ENCODE data around the gene OTOG.

OTOG gene

DNA sequence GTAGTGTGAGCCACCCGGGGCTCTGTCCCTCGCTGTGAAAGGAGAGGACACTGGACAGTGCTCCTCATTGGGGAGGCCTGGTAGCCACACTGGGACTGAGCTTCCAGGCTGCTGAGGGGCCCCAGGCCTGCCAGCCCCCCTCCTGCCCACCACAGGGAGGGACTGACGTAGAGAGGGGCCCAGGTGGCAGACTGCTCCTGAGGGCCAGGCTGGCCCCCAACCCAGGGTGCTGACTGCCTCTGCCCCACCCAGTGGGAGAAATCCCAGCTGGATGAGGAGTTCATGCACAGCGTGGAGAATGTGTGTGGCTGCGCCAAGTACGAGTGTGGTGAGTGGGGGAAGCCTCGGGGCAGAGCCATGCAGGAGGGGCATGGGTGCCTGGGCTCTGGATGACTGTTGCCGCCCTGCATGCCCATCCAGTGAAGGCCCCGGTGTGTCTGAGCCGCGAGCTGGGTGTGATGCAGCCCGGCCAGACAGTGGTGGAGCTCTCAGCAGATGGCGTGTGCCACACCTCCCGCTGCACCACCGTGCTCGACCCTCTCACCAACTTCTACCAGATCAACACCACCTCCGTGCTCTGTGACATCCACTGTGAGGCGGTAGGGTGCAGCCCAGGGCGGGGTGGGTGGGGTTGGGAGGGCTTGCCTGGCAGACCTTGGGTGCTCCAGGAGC is 93.6 kb downstream of the OTOG start:
- H3K4me1 Mint-ChIP-seq (ENCODE audit: low read depth): no peaks in the 10 kb centered on the region
- H3K9me3 Mint-ChIP-seq (ENCODE audit: low read depth): no peaks in the 10 kb centered on the region
- H3K27me3 Mint-ChIP-seq: no peaks in the 10 kb centered on the region
- no peak overlapping the region for H3K4me3 Mint-ChIP-seq
- no peaks in the 10 kb centered on the region for H3K36me3 Mint-ChIP-seq
- H3K27ac Mint-ChIP-seq: no peak overlapping the region

DNA sequence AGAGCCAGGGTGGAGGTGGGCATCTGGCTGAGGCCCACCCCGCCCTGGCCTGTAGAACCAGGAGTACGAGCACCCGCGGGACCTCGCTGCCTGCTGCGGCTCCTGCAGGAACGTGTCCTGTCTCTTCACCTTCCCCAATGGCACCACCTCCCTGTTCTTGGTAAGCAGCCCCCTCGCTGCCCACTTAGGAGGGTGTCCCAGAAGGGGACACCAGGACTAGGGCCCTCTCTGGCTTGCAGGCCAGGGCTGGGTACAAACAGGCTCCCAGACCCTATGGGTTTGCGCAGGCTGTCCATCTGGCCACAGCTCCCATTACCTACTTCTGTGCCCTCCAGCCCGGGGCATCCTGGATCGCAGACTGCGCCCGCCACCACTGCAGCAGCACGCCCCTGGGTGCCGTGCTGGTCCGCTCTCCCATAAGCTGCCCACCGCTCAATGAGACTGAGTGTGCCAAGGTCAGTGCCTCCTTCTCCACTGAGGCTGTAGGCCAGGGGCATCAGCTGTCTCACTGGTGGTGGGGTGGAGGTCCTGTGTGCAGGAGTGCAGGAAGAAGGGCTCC is 94.8 kb downstream of the OTOG start:
- Mint-ChIP-seq H3K9me3 (ENCODE audit: low read depth) (no peaks in the 10 kb centered on the region), H3K4me3 (no peak overlapping the region), H3K27me3 (no peaks in the 10 kb centered on the region), H3K27ac (no peak overlapping the region), H3K4me1 (ENCODE audit: low read depth) (no peaks in the 10 kb centered on the region), H3K36me3 (no peaks in the 10 kb centered on the region)

DNA sequence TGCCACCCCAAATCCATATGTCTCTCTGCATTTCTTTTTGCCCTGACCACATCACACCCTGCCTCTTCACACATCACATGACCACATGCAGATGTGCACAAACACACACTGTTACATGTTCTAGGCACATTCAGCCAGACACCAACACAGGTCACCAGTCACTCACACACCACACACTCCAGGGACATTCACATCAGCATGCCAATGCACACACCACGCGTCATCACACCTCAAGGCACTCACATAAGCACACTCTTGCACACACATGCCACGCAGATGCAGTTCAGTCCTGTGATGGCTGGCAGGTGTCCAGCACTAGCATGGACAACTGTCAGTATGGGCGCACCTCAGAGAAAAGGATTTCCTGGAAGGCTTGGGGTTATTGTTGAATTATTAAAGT is 95.3 kb downstream of the OTOG start:
- H3K4me1 Mint-ChIP-seq (ENCODE audit: low read depth): no peaks in the 10 kb centered on the region
- H3K27me3 Mint-ChIP-seq: no peaks in the 10 kb centered on the region
- no peak overlapping the region for H3K27ac Mint-ChIP-seq
- no peaks in the 10 kb centered on the region for H3K9me3 Mint-ChIP-seq (ENCODE audit: low read depth)
- no peaks in the 10 kb centered on the region for H3K36me3 Mint-ChIP-seq
- H3K4me3 Mint-ChIP-seq: no peak overlapping the region

DNA sequence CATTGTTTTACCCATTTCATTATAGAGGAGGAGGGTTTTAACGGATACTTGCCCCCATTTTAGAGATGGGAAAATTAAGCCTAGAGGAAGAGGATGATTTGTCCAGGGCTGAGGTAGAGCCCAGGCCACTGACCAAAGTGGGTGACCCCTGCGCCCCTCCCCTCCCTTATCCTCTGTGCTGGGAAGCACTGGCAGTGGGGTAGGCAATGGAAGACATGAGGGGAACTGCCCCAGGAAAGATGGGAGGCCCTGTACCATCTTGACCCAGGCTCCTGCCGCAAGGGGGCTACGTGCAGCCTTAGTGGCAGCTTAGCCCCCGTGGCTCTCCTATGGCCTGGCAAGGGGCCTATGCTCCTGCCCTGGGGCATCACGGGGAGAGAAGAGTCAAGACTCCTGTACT is 95.9 kb downstream of the OTOG start:
- Mint-ChIP-seq H3K9me3 (ENCODE audit: low read depth) (peaks cover 2% of the 10 kb centered on the region), H3K27me3 (peaks cover 4% of the 10 kb centered on the region), H3K36me3 (no peaks in the 10 kb centered on the region), H3K4me3 (no peak overlapping the region), H3K4me1 (ENCODE audit: low read depth) (no peaks in the 10 kb centered on the region), H3K27ac (no peak overlapping the region)

DNA sequence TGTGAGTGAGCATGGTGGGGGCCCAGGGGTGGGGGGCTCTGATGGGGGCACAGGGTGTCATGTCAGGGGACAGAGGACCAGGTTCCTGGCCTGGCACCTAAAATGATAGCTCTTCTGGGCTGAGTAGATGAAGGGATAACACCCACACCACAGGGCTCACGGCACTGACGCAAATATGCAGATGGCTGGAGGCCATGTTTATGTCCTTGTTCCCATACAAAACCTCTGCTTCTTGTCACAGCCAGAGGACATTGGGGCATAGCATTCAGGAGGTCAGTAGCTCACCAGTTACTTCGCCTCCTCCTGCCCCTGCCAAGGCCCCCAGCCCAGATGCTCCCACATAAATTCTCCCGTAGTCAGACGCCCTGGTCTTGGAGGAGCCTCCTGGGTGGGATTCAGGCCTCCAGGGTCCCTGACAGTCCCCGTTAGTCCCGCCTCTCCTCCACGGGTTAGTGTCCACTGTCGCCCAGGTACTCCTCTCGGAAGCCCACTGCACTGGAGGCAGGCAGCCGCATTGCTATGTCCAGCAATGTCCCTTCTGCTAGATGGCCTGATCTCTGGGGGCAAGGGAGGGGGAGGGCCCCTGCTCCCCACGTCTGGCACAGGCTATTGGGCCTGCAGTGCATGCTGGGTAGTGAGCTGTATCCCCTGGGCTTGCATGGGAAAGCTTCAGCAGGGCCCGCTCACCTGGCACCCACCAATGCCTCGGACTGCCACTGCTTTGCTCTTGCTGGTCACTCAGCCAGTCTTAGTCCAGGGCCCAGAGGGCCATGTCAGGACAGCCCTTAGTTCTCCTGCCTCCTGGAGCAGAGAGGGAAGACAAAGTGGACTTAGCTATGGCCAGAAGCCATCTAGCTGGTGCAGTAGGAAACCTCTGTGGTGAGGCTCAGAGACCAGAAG is 96.7 kb downstream of the OTOG start:
- Mint-ChIP-seq H3K9me3 (ENCODE audit: low read depth) (peaks cover 6% of the 10 kb centered on the region), H3K4me1 (ENCODE audit: low read depth) (no peaks in the 10 kb centered on the region), H3K4me3 (no peak overlapping the region), H3K36me3 (no peaks in the 10 kb centered on the region), H3K27me3 (peaks cover 7% of the 10 kb centered on the region), H3K27ac (no peak overlapping the region)

DNA sequence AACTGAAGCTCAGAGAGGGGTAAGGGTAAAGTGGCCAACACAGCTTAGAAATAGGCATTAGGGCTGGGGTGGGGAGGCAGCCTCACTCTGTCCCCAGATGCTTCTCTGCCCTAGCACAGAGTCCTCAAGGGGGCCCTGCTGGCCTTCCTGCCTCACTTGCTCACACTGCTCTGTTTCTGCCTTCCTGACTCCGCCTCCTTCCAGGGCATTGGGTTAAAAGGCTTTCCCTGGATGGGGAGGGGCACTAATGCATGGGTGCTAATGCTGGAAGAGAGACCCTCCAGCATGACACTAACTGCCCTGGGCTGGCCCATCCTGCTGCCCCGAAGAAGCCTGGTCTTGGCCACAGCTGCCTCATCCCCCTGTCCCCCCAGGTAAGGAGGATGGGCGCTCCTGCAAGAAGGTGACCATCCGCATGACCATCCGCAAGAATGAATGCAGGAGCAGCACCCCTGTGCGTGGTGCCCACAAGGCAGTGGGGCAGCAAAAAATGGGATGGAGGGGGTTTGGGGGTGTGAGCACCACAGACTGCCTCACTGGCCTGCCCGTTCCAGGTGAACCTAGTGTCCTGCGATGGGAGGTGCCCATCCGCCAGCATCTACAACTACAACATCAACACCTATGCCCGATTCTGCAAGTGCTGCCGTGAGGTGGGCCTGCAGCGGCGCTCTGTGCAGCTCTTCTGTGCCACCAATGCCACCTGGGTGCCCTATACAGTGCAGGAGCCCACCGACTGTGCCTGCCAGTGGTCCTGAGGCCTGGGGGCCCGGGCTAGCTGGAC is 98.3 kb downstream of the OTOG start:
- peaks cover 8% of the 10 kb centered on the region for H3K9me3 Mint-ChIP-seq (ENCODE audit: low read depth)
- H3K27me3 Mint-ChIP-seq: peaks cover 9% of the 10 kb centered on the region
- no peaks in the 10 kb centered on the region for H3K4me1 Mint-ChIP-seq (ENCODE audit: low read depth)
- H3K27ac Mint-ChIP-seq: no peak overlapping the region
- no peak overlapping the region for H3K4me3 Mint-ChIP-seq
- no peaks in the 10 kb centered on the region for H3K36me3 Mint-ChIP-seq

DNA sequence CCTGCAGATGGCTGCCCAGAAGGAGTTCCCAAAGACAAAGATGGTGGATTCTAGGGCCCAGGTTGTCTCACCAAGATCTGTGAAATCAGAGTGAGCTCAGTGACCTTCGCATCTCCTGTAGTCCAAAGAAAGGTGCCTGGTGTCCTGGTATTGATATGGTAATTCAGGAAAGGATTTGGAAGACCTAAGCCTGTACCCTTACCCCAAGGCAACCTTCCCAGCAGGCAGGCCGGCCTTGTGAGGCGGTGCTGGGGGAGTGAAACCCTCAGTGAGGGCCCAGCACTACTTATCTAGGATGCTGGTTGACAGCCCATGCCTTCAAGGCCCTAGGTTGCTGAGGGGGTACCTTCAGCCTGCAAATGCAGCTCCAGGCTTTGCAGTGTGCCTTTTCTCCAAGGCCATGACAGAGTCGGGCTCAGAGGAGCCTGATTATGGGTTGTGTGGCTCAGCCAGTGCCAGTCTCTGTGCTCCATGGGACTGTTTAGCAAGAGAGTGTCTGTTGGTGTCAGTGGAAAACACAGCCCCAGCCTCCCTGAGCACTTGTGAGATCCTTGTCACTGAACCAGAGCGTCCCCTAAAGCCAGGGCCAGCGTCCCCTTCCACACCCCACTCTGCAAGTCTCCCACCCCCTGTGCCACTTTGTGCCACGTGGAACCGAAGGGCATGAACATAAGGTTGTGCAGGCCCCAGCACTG is 99.5 kb downstream of the OTOG start:
- Mint-ChIP-seq H3K27ac (no peak overlapping the region), H3K4me3 (no peak overlapping the region), H3K9me3 (ENCODE audit: low read depth) (peaks cover 8% of the 10 kb centered on the region), H3K36me3 (no peaks in the 10 kb centered on the region), H3K4me1 (ENCODE audit: low read depth) (no peaks in the 10 kb centered on the region), H3K27me3 (peaks cover 12% of the 10 kb centered on the region)

DNA sequence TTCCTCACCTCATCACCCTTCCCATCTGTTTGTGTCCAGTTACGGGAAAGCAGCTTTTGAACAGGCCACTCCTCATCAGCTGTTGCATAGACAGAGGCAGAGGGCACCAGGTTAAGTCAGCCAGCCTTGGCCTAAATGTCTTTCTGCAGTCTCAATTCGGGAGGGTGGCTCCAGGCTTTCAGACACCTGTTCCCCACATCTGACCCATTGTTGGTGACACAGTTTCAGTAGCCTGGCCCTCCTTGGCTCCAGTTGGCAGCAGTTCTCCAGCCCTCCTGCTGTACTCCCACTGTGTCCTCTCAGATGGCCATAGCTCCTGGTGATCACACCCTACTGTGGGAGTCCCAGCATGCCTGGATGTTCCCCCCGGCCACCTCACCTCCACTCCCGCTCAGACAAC is 101.5 kb downstream of the OTOG start:
- Mint-ChIP-seq H3K4me1 (ENCODE audit: low read depth) (no peaks in the 10 kb centered on the region), H3K27ac (no peak overlapping the region)

DNA sequence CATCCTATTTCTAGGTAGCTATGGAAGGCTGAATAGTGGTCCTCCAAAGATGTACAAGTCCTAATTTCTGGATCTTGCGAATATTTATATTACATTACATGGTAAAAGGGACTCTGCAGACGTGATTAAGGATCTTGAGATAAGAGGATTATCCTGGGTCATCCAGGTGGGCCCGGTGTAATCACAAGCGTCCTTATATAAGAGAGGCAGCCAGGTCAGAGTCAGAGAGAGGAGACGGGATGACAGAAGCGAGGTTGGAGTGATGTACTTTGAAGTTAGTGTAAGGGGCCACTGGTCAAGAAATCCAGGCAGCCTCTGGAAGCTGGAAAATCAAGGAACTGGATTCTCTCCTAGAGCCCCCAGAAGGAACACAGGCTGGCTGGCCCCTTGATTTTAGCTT is 102.2 kb downstream of the OTOG start:
- Mint-ChIP-seq H3K36me3 (no peaks in the 10 kb centered on the region), H3K4me3 (no peak overlapping the region), H3K9me3 (ENCODE audit: low read depth) (peaks cover 8% of the 10 kb centered on the region), H3K4me1 (ENCODE audit: low read depth) (no peaks in the 10 kb centered on the region), H3K27me3 (peaks cover 16% of the 10 kb centered on the region), H3K27ac (no peak overlapping the region)

More for the DNA sequence above, 101.5 kb downstream of the OTOG start:
- peaks cover 8% of the 10 kb centered on the region for H3K9me3 Mint-ChIP-seq (ENCODE audit: low read depth)
- H3K27me3 Mint-ChIP-seq: peaks cover 15% of the 10 kb centered on the region
- no peaks in the 10 kb centered on the region for H3K36me3 Mint-ChIP-seq
- H3K4me3 Mint-ChIP-seq: no peak overlapping the region

DNA sequence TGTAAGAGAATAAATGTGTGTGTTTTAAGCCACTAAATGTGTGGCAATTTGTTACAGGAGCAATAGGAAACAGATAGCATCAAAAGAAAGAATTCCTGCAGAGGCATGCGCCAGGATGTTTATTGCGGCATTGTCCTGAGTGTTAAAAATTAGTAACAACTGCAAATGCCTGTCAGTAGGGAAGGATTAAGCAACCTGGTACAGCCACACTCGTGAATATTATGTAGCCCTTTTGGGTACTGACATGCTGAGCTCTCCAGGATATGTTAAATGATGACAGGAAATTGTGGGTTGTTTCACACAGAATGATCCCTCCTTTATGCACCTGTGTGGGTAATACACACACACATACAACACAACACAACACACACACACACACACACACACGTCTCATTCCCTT is 102.6 kb downstream of the OTOG start:
- H3K36me3 Mint-ChIP-seq: no peaks in the 10 kb centered on the region
- no peaks in the 10 kb centered on the region for H3K4me1 Mint-ChIP-seq (ENCODE audit: low read depth)
- H3K27ac Mint-ChIP-seq: no peak overlapping the region
- H3K4me3 Mint-ChIP-seq: no peak overlapping the region
- H3K27me3 Mint-ChIP-seq: peaks cover 16% of the 10 kb centered on the region
- H3K9me3 Mint-ChIP-seq (ENCODE audit: low read depth): peaks cover 8% of the 10 kb centered on the region

DNA sequence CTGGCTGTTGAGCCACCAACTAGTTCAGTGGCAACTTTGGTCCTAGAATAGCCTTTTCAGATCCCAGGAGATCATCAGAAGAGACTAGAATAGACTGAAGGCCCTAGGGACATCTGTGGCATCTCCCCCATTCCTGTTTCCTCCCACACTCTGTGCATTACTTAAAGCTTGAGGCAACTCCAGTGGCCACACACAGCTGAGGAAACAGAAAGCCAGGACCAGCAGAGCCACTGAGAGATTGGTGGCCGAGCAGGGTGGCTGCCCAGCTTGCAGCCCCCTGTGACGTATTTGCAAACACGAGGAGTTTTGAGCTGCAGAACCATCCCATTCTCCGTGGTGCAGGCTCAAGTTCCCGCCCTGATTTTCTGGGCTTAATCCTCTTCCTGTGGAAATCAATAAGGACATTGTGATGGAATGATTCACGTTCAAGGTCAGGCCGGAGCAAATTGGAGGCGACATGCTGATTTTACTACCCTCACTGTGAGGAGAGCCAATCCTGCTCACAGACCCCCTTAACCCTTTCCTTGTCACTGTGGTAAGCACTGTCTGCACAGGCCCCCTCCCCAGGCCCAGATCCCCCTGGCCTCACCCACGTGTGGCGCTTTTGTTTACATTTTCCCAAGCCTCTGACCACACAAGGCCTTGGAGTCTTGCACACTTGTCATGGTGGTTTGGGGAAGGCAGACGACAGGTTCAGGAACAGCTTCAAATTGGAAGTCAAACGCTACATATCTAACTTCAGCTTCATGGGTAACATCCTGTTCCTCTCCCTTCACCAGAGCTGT is 103.3 kb downstream of the OTOG start:
- Mint-ChIP-seq H3K9me3 (ENCODE audit: low read depth) (peaks cover 8% of the 10 kb centered on the region), H3K4me1 (ENCODE audit: low read depth) (no peaks in the 10 kb centered on the region), H3K36me3 (no peaks in the 10 kb centered on the region), H3K27ac (no peak overlapping the region), H3K27me3 (peaks cover 20% of the 10 kb centered on the region), H3K4me3 (no peak overlapping the region)

DNA sequence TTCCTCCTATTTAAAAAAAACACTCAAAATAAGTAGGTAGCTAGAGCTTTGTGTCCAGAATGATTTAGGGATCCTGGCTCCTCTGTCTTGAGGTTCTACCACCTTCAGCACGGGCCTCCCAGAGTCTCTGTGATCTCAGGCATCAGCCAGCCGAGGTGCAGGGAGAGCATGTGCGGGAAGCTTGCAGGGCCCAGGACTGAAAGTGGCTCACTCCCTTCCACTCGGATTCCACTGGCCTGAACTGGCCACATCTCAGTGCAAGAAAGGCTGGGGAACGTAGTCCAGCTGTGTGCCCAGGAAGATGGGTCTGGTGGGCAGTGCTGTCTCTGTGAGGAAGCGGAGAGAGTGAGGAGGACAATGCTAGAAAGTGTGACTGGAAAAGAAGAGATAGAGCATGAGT is 104.0 kb downstream of the OTOG start:
- H3K9me3 Mint-ChIP-seq (ENCODE audit: low read depth): peaks cover 13% of the 10 kb centered on the region
- H3K4me3 Mint-ChIP-seq: no peak overlapping the region
- no peaks in the 10 kb centered on the region for H3K4me1 Mint-ChIP-seq (ENCODE audit: low read depth)
- H3K36me3 Mint-ChIP-seq: no peaks in the 10 kb centered on the region
- no peak overlapping the region for H3K27ac Mint-ChIP-seq
- H3K27me3 Mint-ChIP-seq: peaks cover 22% of the 10 kb centered on the region

DNA sequence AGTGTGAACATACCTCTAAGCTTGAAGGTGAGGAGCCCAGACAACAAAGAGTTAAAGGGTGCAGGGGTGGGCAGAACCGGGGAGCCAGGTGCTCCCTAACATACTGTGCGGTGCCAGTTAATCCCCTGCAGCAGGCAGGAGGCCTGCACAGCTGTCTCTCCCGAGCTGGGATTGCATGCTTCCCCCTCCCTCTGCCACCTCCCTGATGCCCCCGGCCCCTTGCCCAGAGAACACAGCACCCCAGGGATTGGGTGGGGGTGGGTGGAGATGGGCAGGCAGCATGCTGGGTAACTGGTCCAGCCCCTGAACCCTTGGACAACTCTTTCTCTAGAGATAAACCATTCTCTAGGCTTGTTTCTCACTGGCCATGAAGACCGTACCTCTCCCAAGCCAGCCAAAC is 104.6 kb downstream of the OTOG start:
- H3K27ac Mint-ChIP-seq: no peak overlapping the region
- peaks cover 22% of the 10 kb centered on the region for H3K27me3 Mint-ChIP-seq
- H3K4me1 Mint-ChIP-seq (ENCODE audit: low read depth): no peaks in the 10 kb centered on the region
- peaks cover 13% of the 10 kb centered on the region for H3K9me3 Mint-ChIP-seq (ENCODE audit: low read depth)
- no peak overlapping the region for H3K4me3 Mint-ChIP-seq
- no peaks in the 10 kb centered on the region for H3K36me3 Mint-ChIP-seq

DNA sequence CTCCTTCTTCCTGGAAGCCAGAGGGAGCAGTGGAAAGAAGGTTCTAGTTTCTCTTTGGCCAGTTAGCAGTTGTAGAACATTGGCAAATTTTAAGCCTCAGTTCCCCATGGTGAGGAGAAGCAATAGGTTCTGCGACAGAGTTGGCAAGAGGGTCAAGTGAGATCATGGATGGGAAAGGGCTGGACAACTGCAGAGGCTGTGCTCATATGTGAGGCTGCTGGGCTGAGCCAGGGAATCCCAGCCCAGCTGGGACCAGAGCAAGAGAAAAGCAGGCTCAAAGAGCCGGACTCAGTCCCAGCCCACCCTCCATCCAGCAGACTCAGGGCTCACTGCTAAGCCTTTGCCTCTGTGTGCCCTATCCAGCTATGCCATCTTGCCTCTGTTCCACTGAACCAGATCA is 105.5 kb downstream of the OTOG start:
- no peaks in the 10 kb centered on the region for H3K4me1 Mint-ChIP-seq (ENCODE audit: low read depth)
- H3K36me3 Mint-ChIP-seq: no peaks in the 10 kb centered on the region
- no peak overlapping the region for H3K4me3 Mint-ChIP-seq
- H3K27ac Mint-ChIP-seq: no peak overlapping the region
- H3K9me3 Mint-ChIP-seq (ENCODE audit: low read depth): peaks cover 13% of the 10 kb centered on the region
- peaks cover 23% of the 10 kb centered on the region for H3K27me3 Mint-ChIP-seq

Data from activated naive CD8-positive, alpha-beta T cell (primary cell).